ENCODE results near the gene TFDP1.

- TF ChIP-seq CTCF (IDR thresholded peaks at IDR 0.05) (no peak), POLR2A (IDR thresholded peaks at IDR 0.05) (no peak)
These were observed 67.2 kb downstream of the TFDP1 start for GRCh38 chr13:113651511-113652403.

Measured in breast epithelium (tissue), 3 donors.